Measurements from ENCODE around the gene SLX4IP. TPM values are rescaled to one million over a fixed set of nuclear protein-coding genes. Genes with fewer than 3 reads are reported as not detected.

SLX4IP gene
- polyA plus RNA-seq, 10 donors = 3.0 to 6.3 (median 4.2) TPM

DNA sequence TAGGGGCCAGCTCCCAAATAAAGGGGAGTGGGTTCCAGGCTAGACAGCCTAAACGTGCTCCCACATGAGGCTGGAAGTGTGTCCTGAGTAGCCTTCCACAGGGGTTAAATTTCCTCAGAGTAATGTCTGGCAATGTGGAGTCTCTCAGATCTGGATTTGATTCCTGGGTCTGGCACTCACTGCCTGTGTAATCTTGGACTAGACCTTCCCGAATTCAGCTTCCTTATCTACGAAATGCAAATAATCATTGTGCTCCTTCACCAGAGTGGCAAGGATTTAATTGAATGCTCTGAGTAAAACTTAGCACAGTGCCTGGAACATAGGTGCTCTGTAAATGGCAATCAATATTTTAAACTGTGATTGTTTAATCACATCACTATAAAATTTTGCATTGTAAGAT lies 114.4 kb downstream of the SLX4IP start:
- DNase-seq = no peak

DNA sequence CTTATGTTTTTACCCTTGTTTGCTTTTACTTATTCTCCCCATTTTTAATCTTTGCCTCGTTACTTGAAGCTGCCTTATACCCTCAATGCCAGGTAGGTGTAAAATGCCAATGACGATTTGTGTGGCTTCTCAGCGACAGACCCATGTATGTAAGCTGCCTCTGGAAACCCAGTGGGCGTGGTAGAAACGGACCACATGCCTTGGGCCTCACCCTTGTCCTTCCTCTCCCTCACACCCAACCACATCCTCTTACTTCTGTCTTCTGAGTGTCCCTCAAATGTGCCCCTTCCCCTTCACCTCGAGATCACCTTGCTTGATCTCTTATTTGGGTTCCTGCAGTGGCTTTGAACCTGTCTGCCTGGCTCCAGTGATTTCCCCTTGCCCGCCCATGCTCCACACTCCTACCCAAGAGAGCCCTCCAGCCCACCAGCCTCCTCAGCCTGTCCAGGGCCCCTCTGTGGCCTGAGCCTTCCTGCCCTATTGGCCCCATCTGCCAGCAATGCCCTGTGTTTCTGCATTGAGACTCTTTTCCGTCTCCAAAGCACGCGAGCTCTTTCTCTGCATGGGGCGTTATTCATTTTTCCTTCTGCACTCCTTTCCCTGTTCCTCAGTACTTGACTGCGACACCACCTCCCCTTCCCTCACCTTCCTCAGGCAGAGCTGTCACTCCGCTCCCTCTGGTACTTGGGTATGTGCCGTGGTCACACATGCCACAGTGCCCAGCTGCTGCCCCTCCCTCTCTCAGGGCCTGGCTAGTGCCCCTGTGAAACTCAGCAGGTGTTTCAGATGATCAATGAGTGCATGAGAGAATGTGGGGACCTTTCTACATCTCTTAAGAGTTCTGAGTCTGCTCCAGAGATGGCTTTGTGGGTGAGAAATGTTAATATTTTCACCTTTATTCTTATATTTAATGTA lies 115.4 kb downstream of the SLX4IP start:
- DNase-seq = no peak

DNA sequence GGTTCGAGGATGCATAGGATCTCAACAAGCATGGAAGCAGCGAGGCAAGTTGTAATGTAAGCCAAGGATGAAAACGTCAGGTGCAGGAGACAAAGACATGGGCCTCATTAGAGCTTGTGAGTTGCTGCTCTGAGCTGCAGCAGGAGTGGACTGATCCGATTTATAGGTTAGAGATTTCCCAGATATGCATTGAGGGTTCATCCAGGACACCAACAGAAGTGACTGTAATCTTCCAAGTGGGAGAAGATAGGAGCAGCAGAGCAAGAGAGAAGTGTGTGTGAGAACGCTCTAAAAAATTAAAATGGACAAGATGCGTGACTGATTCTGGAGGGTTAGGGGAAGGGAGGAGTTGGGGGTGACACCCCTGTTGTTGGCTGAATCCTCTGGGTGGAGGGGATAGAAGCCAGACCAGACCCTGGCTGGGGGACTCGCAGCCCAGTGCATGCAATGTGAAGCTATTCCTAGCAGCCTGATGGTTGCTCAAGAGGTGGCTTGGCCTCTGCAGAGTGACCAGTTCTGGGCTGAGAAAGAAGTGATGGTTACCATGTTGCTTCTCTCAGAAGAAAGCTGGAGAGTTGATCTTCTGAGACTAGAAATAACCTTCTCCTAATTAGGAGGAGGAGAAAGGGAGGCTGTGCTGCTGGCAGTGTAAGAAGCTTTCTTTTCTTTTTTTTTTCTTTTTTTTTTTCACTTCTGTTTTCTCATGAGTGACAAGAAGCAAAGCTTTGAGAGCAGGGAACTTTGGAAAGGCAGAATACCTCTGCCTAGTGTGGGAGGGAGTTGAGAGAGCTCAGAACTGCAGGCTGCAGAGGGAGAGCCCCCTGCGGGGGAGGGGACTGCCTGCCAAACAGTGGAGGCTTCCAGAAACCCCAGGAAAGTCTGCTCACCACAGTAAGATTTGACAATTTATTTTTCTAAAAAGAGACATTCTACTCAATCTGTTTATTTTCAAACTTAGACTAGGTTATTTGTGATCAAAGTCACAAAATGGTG lies 116.9 kb downstream of the SLX4IP start:
- DNase-seq = no peak

DNA sequence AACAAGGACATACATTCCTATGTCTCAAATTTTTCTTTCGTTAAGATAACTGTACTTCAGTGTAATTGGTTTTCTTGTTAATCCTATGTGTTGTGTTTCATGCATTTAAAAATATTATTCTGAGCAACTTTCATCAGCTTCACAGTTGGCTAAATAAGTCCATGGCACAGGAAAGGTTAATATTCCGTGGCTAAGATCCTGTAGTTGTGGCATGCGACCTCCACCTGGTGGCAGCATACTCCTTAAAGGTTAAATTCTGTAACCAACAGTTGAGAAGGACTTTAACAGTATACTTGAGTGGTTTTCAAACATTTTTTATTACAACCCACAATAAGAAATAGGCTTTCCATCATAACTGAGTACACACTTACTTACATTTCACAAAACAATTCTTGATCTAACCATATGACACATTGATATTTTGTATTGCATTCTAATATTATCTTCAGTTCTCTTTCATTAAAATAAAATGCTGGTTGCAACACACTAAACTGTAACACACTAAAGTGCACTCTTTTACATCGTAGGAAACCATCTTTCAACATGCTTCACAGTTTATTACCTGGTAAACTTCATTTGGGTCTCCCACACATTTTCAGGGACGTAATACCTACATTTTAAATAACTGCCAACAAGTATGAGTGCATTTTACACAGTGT lies 118.3 kb downstream of the SLX4IP start:
- peak; percentile 64 to 81 (median 67) for DNase-seq

DNA sequence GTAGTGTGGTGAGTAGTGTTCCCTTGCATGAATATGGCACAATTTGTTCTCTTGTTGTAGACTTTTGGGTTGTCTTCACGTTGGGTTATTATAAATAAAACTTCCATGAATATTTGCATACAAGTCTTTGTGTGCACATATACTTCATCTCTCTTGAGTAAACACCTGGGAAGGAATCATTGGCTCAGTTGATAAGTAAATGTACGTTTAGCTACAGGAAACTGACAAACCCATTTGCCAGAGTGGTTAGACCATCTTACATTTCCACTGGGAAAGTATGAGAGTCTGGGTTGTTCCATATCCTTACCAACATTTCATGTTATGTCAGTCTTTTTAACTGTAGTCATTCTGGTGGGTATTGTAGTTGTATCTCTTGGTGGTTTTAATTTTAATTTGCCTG lies 119.2 kb downstream of the SLX4IP start:
- no peak for DNase-seq

DNA sequence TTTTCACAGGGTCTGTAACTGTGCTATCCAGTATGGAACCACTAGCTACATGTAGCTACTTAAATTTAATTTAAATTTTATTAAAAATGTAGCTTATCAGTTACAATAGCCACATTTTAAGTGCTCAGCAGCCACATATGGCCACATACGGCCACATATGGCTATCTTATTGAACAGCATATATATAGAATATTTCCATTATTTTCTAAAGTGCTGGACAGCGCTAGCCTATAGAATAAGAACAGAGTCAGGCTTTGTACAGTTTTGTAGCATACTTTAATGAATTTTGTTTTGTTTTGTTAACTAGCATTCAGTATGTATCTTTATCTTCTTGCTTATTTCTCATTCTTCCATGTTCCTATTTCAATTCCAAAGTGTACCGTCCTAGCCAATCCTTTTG lies 120.3 kb downstream of the SLX4IP start:
- no peak for DNase-seq

DNA sequence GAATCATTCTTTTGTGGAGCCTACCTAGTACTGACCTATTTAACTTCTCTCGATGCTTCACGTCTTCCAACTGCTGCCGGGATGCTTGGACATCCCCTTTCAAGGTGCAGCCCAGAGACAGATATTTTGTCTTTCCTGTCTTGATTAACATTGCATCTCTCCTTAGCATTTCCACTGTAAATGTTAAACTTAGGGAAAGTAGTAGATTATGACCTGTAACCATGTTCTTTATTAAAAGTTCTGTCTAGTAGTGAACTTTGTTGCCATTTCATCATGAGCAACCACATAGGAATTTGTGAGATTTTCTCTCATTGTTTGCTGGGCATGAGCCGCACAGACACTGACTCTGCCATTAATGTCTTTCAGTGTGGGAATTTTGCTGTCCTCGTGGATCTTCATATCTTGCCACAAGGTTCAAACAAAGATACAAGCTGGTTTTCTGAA lies 120.8 kb downstream of the SLX4IP start:
- DNase-seq = no peak

DNA sequence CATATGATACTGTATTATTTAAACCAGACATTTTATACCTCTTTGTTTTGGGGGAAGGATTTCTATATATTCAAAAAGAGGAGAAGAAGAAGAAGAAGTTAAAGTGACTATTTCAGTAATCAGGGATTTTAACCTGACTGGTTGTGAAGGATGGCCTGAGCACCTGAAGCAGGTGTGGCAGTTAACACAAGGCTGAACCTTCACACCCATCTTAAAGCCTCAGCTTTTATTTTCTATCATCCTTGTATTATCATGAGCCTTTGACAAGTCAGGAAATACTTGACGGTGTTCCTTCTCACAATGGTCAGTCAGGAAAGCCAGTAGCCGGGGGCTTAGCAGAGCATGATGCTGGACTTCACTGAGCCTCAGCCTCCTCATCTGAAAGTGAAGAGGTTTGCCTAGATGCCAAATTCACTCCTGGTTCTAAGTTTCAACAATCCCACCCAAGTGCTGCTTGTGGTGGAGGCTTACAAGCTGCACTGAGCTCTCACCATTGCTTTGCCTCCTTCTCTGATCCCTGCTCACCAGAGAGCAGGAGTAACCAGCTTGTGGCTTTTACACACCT lies 121.5 kb downstream of the SLX4IP start:
- DNase-seq = no peak

DNA sequence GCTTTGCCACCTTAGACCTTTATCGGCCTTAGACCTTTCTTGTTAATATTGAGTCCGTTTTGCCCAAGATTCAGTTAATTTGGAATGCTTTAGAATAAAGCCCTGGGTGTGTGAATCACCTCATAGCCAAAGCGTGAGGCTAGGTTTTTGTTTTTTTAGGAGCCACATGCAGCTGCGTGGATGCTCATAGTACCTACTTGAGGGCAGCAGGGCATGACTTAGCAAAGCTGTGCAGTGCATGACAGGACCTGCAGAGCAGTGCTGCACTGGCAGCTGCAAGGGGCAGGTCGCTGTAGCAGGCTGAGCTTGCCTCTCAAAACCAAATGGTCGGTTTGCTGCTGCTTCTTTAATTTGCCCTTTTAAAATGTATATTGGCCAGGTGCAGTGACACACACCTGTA lies 122.6 kb downstream of the SLX4IP start:
- DNase-seq = no peak

DNA sequence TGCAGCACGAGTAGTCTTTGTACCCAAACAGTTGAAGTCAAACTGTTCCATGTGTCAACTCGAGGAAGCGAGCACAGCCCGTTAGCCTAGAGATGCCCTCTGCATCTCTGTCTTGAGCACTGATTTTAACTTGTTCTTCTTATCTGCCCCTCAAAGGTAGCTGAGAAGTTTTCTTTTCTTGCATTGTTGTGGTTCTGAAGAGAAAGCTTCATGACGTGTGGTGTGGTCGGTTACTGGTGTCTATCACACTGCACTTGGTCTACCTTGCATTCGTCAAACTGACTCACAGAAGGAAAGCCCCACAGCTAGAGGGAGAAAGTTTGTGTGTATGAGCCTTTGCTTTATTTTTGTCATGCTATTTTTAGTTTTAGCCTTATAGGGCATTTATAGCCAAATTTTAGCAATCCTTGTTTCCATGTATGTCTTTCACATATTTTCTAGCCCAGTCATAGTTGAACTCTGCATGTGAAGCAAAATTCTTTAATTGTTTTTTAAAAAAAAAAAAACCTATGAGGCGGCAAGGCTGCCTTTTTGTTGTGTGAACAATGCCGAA lies 123.6 kb downstream of the SLX4IP start:
- peak in 1 of 3 donors; percentile 89 for DNase-seq

DNA sequence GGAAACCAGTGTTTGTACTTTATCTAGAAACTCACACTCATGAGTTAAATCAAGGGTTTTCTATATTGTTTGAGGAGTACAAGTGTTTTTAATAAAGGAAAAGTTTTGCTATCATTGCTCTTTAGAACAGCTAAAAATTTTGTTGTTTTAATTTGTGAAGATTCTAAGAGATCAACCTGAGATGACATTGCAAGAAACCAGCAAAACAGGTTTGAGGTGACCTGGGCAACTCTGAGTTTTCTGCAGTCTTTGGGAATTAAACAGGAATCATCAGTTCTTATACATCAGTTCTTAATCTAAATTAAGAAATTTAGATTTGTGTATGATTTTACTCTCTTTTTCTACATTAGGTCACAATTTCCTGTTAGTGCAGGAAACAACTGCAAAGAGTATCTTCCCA lies 124.2 kb downstream of the SLX4IP start:
- DNase-seq = no peak

DNA sequence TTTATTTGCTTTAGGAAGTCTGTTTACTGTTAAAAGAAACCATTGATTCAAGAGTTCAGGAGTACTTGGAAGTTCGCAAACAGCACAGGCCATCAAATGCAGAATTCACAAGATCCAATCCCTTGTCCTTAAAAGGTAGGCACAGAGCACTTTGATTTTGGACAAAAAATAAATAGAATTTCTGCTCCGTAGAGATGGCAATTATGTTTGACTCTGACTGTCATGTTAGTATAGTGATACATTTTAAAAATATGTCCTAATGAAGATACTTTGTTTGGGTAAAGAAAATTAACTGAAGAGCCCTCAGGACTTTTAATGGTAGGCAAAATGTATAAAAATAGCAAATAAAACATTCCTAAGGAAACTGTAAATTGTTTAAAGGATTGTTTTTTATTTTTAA lies 125.6 kb downstream of the SLX4IP start:
- DNase-seq = no peak

DNA sequence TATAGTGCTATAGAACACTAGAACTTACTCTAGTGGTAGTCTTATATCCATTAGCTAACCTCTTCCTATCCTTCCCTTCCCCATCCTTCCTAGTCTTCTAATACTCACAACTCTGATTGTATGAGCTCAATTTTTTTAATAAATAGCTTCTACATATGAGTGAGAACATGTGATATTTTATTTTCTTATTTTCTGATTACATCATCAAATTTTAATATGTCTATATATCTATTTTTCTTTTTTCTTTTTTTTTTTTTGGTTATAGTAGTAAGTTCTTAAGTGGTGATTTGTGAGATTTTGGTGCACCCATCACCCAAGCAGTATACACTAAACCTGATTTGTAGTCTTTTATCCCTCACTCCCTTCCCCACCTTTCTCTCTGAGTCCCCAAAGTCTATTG lies 126.2 kb downstream of the SLX4IP start:
- DNase-seq = no peak

DNA sequence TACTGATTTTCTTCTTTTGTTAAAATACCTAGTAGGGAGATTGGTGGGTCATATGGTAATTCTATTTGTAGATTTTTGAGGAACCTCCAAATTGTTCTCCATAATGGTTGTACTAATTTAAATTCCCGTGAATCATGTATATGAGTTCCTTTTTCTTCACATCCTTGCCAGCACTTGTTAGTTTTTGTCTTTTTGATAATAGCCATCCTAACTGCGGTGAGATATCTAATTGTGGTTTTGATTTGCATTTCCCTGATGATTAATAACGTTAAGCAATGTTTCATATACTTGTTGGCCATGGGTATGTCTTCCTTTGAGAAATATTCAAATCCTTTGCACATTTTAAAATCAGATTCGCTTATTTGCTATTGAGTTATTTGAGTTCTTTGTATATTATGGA lies 127.8 kb downstream of the SLX4IP start:
- no peak for DNase-seq

DNA sequence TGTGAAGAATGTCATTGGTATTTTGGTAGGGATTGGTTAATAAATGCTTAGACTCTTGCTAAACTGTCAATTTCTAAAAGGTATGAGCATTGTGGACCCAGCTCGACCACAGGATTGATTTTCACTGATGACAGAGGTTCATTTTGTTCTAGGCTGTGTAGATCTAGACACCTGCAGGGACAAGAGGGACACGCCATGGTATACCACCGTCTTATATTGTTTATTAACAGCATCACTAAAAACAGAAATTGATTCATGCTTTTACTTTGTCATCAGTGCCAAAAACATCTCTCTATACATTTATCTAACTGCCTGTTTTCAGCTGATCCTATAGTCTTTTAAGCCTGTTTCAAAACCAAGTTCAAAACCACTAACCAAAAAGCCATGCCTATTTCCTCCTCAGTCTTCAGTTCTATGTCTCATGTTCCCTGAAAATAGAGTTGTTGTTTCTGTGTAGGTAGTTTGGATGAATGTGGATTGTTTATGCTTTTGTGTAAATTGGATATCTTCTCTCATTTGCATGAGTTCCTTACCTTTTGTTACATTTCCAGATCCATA lies 128.9 kb downstream of the SLX4IP start:
- no peak for DNase-seq

DNA sequence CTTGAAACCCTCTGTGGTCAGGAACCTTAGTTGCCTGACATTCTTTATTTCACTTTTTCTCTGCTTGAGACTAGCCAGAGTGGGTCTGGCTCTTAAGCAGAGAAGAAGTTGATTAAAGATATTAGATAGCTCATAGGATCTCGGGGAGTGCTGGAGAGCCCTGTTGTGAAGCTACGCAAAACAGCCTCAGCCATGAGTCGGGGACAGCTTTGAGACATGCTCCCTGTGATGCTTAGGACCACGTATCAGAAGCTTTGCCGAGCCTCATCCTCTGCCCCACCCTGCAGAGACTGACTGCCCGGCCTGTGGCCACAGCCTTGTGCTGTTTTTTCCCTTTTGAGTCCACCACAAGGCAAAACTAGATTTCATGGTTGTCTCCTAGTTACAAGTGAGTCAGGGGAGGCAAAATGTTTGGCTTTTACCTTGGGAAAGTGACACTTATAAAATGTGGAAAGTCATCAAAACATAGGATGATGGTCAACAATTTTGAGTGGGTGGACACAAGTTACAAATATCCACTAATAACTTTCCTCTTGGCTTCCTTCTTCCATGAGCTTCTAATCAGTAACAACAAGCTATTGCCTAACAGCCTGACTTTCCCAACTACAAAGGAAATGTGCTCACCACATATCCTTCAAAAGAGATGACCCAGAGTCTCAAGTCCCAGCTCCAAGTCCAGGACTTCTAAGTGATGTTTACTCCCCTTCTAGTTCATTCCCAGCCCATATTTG lies 130.3 kb downstream of the SLX4IP start:
- DNase-seq = no peak

DNA sequence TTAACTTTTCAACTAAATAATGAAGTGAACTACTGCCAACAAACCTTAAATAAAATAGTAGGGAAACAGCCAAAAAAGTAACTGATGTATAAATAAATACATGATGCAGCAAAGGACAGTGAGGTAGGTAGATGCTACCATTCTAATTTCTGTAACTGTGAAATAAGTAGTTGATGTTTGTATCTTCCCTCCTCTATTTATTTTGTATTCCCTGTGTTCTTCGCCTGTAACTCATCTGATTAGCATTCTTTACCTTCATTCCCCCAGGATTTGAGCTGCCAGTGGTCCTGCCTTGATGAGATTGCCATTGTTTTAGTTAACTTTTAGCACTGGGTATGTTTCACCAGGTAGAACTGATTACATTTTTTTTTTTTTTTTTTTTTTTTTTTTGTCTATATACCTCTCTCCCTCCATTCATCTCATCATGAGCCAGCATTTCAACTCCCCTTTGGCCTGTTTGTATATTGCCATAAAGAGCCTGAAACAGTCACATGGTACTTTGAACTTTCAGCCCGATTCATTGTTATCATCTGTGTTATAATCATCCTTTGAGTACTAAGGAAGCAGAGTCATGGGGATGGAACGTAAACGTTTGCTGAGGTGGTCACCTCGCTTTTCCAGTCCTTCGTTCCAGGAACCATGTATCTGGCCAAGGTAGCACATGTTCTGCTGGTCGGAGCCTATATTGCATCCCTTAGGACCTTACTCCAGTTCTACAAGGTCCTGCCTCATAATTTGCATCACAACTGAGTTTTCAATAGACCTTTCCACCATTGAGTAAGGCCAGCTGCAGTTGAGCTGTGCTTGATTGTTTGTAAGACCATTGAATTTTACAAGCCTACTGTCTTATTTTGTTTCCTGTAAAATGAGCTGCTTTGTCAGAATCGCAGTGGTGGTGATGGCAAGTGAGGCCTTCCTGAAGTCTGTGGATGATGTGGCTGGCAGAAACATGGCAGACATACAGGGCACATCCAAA lies 131.1 kb downstream of the SLX4IP start:
- DNase-seq = no peak

DNA sequence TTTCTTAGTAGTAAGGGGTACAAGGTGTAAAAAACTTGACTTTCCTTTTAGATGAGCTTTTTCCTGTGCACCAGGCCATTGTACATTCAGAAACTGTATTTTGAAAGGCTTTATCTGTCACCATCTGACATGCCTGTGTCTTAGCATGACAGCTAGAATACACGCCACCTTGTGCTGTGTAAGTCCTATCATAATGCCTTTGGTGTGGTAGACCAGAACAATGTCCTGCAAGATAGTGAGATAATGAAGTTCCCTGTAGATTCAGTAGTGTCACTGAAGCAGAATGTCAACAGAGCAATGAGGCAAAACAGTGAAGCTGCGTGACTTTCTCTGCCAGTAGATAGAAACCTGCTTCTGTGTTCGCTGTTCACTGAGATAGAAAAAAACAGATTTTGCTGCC lies 132.9 kb downstream of the SLX4IP start:
- DNase-seq = no peak

DNA sequence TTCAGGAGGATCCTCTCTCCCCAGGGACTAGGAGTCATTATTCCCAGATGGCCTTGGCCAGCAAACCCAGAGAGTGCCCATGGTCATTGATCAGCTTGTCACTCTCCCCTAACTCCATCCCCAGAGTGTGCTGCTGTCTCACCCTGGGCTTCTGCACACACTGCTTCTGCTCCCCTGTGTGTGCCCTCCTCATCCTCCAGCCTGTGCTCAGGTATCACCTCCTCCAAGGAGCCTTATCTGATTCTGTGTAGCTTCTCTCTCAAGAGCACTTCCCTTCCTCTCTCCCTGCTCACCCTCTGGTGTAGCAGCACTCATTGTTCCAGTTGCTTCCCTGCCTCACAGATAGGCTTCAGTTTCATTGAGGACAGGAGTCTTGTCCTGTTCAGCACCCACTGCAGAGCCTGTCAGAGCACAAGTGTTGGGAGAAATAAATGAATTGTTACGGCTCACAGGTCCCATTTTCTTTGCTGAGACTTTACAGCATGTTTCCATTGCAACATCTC lies 136.3 kb downstream of the SLX4IP start:
- no peak for DNase-seq

All from muscle of back (tissue), 11 donors.